Cardiac fibroblast (primary cell): ENCODE measurements around the gene DIP2C.

Experiments
- DNase-seq, 2 donors: peaks; one replicate each; pipeline versions ENCODE4 v3.0.0 to v3.0.0-alpha.2; 2010; ENCODE audit warnings: low read depth in 2 of 2
- H3K4me3 ChIP-seq, 2 donors: replicated peaks in 1 of 2; 1 replicate in 1 of 2; 2 replicates in 1 of 2; pipeline ENCODE4 v1.5.1; 2011; ENCODE audit warnings: low read depth in 2 of 2, low read length in 2 of 2, mild to moderate bottlenecking in 2 of 2, moderate library complexity in 1 of 2
- TF ChIP-seq, protein P1 (sequence below): IDR thresholded peaks from one replicate; pipeline ENCODE4 v1.5.1; 2011; ENCODE audit warnings: low read depth, mild to moderate bottlenecking, low read length, inconsistent platforms

The DIP2C gene

GRCh38 chr10:459743-460142 lies 229.7 kb downstream of the DIP2C start:
- DNase-seq: no peak
- H3K4me3 ChIP-seq: no peak overlapping the region
- TF ChIP-seq, protein P1, sequence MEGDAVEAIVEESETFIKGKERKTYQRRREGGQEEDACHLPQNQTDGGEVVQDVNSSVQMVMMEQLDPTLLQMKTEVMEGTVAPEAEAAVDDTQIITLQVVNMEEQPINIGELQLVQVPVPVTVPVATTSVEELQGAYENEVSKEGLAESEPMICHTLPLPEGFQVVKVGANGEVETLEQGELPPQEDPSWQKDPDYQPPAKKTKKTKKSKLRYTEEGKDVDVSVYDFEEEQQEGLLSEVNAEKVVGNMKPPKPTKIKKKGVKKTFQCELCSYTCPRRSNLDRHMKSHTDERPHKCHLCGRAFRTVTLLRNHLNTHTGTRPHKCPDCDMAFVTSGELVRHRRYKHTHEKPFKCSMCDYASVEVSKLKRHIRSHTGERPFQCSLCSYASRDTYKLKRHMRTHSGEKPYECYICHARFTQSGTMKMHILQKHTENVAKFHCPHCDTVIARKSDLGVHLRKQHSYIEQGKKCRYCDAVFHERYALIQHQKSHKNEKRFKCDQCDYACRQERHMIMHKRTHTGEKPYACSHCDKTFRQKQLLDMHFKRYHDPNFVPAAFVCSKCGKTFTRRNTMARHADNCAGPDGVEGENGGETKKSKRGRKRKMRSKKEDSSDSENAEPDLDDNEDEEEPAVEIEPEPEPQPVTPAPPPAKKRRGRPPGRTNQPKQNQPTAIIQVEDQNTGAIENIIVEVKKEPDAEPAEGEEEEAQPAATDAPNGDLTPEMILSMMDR: no peak

- TF ChIP-seq, protein P1: no peak
- DNase-seq: no peak
- no peak overlapping the region for H3K4me3 ChIP-seq
Observed at GRCh38 chr10:458421-458851, 231.0 kb downstream of the DIP2C start.

DNA sequence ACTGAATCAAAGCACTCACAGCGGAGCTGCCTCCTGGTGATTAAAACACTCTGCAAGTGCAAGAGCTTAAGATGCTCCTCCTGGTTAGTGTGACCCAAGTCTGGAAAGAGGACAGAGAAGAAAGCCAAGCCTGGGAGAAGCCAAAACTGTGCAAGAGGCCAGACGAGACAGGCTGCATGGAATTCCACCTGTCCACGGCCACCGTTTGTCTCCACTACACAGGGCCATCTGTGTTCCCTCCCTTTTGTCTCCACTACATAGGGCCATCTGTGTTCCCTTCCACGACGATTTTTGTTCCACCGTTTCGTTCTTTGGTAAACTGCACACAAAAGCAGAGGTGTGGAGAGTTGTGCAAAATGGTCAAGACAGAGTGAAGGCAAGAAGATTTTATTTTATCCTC lies 233.0 kb downstream of the DIP2C start:
- TF ChIP-seq, protein P1: no peak

DNA sequence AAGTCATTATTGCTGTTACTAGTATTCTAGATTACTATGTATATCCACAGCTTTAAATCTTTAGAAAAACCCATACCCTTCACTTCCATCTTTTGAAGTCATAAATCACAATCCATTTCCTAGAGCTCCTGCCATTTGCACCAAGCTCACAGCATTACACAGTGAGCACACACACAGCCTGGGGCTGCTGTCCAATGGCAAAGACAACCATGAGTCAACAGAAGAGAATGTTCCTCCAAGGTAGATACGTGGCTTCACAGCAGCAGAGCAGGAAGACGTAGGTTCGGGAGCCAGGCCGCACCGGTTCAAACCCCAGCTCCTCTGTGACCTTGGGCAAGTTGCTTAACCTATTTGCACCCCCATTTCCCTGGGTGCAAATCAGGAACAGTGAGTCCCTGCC lies 234.6 kb downstream of the DIP2C start:
- peak; percentile 89 to 92 for DNase-seq
- TF ChIP-seq, protein P1: no peak
- no peak overlapping the region for H3K4me3 ChIP-seq

More for the DNA sequence above, 233.0 kb downstream of the DIP2C start:
- no peak overlapping the region for H3K4me3 ChIP-seq
- DNase-seq: no peak

DNA sequence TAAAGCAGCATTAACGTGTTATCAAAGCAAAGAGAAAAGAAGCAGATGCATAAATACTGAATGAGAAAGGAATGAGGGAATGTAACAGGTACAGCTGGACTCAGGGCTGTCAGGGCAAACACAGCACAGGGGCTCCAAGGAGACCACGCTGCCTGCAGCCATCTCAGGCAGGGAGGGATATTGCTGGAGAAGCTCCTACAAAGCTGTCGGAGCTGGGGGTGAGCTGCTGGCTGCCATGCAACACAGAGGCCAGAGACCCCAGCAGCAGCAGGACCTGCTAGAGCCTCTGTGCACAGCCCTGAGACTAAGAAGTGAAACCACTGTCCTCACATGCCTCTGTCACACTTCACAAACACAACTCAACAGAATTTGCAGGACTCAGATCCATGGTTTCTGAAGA lies 235.8 kb downstream of the DIP2C start:
- TF ChIP-seq, protein P1: no peak
- no peak overlapping the region for H3K4me3 ChIP-seq
- DNase-seq: no peak

DNA sequence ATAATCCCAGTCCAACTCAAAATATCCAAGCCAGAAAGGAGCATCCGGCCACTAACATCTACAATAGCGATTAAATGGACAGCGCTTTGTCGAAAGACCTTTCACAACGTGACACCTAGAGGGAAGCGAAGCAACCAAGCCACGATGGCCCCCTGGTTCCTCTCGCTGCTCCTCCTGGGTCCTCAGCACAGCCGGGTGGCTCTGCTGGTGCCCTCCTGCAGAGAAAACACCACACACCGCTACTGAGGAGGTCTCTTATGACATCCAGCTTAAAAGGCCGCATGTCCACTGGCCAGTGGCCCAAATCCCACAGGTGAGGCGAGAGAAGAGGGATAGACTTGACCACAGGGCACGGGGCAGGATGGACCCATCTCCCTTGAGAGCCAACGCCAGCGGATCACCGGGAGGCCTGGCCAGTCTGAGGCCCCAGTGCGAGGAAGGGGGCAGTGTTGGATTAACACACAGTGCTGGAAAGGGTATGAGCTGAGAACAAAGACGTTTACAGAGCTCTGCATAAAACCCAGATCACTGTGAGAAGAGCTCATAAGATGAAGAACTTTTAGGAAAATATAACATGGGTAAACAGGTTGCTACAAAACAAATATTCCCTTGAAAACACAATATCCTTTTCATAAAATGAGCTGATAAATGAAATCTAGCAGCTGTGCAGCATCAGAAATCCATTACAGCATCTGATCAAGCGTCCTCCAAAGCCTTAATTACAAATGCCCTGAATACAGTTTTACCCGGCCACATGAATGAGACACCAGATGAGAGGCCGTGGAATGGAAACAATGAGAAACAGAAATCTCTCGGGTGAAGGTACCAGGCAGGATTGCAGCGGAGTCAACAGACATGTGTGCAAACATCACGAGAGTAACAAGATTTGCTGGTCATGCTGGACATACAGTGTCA lies 236.7 kb downstream of the DIP2C start:
- H3K4me3 ChIP-seq: no peak overlapping the region
- DNase-seq: no peak
- TF ChIP-seq, protein P1: no peak

- TF ChIP-seq, protein P1: no peak
- no peak overlapping the region for H3K4me3 ChIP-seq
- DNase-seq: no peak
Observed at GRCh38 chr10:451856-452255, 237.6 kb downstream of the DIP2C start.
